Measurements from ENCODE around the gene PRKCH. TPM values are rescaled to one million over a fixed set of nuclear protein-coding genes. Genes with fewer than 3 reads are reported as not detected.

The PRKCH gene
- total RNA-seq, 2 experiments from 2014 or later: 0.85 to 2.3 TPM

GRCh38 chr14:61508526-61508925 lies 187.1 kb downstream of the PRKCH start:
- no peak for TF ChIP-seq EZH2phosphoT487 (IDR thresholded peaks at IDR 0.05; ENCODE audit: borderline replicate concordance, low read depth, low read length)
- TF ChIP-seq, protein P1, sequence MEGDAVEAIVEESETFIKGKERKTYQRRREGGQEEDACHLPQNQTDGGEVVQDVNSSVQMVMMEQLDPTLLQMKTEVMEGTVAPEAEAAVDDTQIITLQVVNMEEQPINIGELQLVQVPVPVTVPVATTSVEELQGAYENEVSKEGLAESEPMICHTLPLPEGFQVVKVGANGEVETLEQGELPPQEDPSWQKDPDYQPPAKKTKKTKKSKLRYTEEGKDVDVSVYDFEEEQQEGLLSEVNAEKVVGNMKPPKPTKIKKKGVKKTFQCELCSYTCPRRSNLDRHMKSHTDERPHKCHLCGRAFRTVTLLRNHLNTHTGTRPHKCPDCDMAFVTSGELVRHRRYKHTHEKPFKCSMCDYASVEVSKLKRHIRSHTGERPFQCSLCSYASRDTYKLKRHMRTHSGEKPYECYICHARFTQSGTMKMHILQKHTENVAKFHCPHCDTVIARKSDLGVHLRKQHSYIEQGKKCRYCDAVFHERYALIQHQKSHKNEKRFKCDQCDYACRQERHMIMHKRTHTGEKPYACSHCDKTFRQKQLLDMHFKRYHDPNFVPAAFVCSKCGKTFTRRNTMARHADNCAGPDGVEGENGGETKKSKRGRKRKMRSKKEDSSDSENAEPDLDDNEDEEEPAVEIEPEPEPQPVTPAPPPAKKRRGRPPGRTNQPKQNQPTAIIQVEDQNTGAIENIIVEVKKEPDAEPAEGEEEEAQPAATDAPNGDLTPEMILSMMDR (conservative IDR thresholded peaks at IDR 0.05; ENCODE audit: low read length): no peak
- ChIA-PET POLR2A (interaction anchor here (1.2 to 17.0 kb wide), 2 partner anchors 32 to 43 kb away, joined by 3 to 333 read pairs; no protein-coding TSS in a partner anchor), CTCF (ENCODE audit: unreplicated experiment) (no interaction called here)
- Histone ChIP-seq H3K4me1 (ENCODE audit: insufficient read depth, low read length, poor library complexity, severe bottlenecking) (peaks cover 82% of the 10 kb centered on the region), H3K9me2 (ENCODE audit: insufficient read depth, low read length) (no peaks in the 10 kb centered on the region), H3K4me2 (ENCODE audit: low read length) (no peak overlapping the region), H2AFZ (ENCODE audit: low read length) (peak overlapping the region; percentile 24; the same call in 1 of the 2 replicates), H3K4me3 (ENCODE audit: low read depth, low read length, poor library complexity, severe bottlenecking) (no peak overlapping the region), H3K27ac (ENCODE audit: low read depth, low read length, poor library complexity, severe bottlenecking) (peak overlapping the region; percentile 30), H4K20me1 (ENCODE audit: insufficient read depth, low read length) (no peaks in the 10 kb centered on the region), H3K9me3 (ENCODE audit: low read length) (peaks cover 9% of the 10 kb centered on the region; the same call in 1 of the 2 replicates), H3K79me2 (ENCODE audit: insufficient read depth, low read depth, low read length) (no peaks in the 10 kb centered on the region), H3K36me3 (ENCODE audit: insufficient read depth, low read length) (no peaks in the 10 kb centered on the region; the same call in 1 of the 2 replicates)
- BruUV-seq (replicated peaks): no TSS peak
- no peak for DNase-seq (ENCODE audit: low spot score)
- intact Hi-C loops (cut with micrococcal nuclease; ENCODE audit: unreplicated experiment): no loop called here

DNA sequence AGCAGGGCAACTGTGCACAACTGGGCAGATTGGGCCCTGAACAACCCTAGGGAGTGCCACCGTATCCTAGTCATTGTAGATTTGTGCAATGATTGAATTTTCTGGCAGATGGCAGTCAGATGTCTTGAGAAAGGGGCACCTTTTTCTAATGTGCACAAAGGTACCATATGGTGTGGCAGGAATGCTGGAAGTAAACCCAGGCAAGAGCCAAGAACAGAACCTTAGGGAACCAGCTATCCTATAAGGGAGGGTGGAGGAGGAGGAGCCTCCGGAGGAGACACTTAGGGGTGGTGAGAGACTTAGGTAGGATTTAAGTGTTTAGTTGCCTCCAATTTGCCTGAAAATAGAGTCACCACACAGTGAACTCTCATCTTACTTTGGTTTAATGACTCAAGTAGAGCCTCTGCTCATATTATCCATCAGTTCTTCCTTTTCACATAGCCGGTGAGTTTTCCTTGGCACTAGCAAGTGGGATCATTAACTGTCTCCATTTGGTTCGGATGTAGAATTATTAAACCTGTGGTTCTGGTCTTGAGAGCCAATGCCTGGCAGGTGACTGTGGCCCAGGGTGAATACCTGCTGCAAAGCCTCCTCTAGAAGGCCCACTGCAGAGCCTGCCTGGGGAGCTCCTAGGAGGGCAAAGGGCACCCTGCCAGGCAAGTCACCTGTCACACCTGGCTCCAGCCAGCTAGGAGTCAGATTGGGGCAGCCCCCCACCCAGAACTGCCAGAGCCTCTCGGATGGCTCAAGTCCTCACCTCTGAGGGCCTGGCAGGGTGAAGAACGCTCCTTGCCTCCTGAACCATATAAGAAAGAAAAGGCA lies 189.6 kb downstream of the PRKCH start:
- Histone ChIP-seq H3K9me3 (ENCODE audit: low read length) (no peaks in the 10 kb centered on the region), H3K9me2 (ENCODE audit: insufficient read depth, low read length) (no peaks in the 10 kb centered on the region), H3K4me3 (ENCODE audit: low read depth, low read length, poor library complexity, severe bottlenecking) (no peak overlapping the region), H3K79me2 (ENCODE audit: insufficient read depth, low read depth, low read length) (no peaks in the 10 kb centered on the region), H2AFZ (ENCODE audit: low read length) (peak overlapping the region; percentile 90), H3K4me2 (ENCODE audit: low read length) (peak overlapping the region; percentile 45), H3K36me3 (ENCODE audit: insufficient read depth, low read length) (no peaks in the 10 kb centered on the region), H4K20me1 (ENCODE audit: insufficient read depth, low read length) (no peaks in the 10 kb centered on the region), H3K27ac (ENCODE audit: low read depth, low read length, poor library complexity, severe bottlenecking) (no peak overlapping the region), H3K4me1 (ENCODE audit: insufficient read depth, low read length, poor library complexity, severe bottlenecking) (peaks cover 58% of the 10 kb centered on the region)
- ChIA-PET POLR2A (interaction anchor here (0.6 to 2.6 kb wide), 8 partner anchors 7 to 71 kb away, joined by 3 to 10 read pairs (median 4); no protein-coding TSS in a partner anchor), CTCF (ENCODE audit: unreplicated experiment) (no interaction called here)
- intact Hi-C loops (cut with micrococcal nuclease; ENCODE audit: unreplicated experiment): no loop called here
- DNase-seq (ENCODE audit: low spot score): no peak
- no TSS peak for BruUV-seq (replicated peaks)
- TF ChIP-seq, protein P1 (conservative IDR thresholded peaks at IDR 0.05; ENCODE audit: low read length): peak; percentile 28; the same call in 1 of the 2 replicates
- no peak for TF ChIP-seq EZH2phosphoT487 (IDR thresholded peaks at IDR 0.05; ENCODE audit: borderline replicate concordance, low read depth, low read length)

DNA sequence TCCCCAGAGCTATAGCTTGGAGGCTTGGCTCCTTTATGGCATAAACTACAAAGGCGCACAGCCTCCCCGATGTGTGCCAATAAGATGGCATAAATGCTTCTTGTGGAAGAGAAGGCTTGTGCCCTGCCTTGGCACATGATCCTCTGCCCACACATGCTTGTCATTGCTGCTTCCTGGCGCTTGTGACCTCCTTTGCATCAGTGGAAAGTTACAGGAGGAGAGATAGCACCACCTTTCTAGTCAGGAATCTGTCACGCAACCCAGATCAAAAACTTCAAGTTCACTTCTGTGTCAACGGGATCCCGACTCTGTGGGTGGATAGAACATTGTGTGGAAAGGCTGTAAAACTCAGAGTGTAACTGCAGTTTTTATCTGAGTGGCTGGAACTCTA lies 190.2 kb downstream of the PRKCH start:
- no peaks in the 10 kb centered on the region for H4K20me1 ChIP-seq (ENCODE audit: insufficient read depth, low read length)
- no peak for DNase-seq (ENCODE audit: low spot score)
- BruUV-seq (replicated peaks): no TSS peak
- peak overlapping the region; percentile 90 for H2AFZ ChIP-seq (ENCODE audit: low read length)
- no peaks in the 10 kb centered on the region for H3K36me3 ChIP-seq (ENCODE audit: insufficient read depth, low read length)
- no peak for TF ChIP-seq EZH2phosphoT487 (IDR thresholded peaks at IDR 0.05; ENCODE audit: borderline replicate concordance, low read depth, low read length)
- TF ChIP-seq, protein P1 (conservative IDR thresholded peaks at IDR 0.05; ENCODE audit: low read length): no peak
- no peaks in the 10 kb centered on the region for H3K9me2 ChIP-seq (ENCODE audit: insufficient read depth, low read length)
- no peak overlapping the region for H3K4me3 ChIP-seq (ENCODE audit: low read depth, low read length, poor library complexity, severe bottlenecking)
- ChIA-PET POLR2A (interaction anchor here (0.7 to 2.6 kb wide), 8 partner anchors 8 to 187 kb away, joined by 3 to 10 read pairs (median 6); no protein-coding TSS in a partner anchor), CTCF (ENCODE audit: unreplicated experiment) (no interaction called here)
- no peaks in the 10 kb centered on the region for H3K79me2 ChIP-seq (ENCODE audit: insufficient read depth, low read depth, low read length)
- H3K27ac ChIP-seq (ENCODE audit: low read depth, low read length, poor library complexity, severe bottlenecking): no peak overlapping the region
- H3K4me2 ChIP-seq (ENCODE audit: low read length): peak overlapping the region; percentile 45
- peaks cover 52% of the 10 kb centered on the region for H3K4me1 ChIP-seq (ENCODE audit: insufficient read depth, low read length, poor library complexity, severe bottlenecking)
- no peaks in the 10 kb centered on the region for H3K9me3 ChIP-seq (ENCODE audit: low read length)
- intact Hi-C loops (cut with micrococcal nuclease; ENCODE audit: unreplicated experiment): no loop called here
